Mucosa of descending colon (tissue), 3 donors: ENCODE results near the gene DAW1. TPM values are rescaled to one million over a fixed set of nuclear protein-coding genes. Genes with fewer than 3 reads are reported as not detected.

Source experiments
- ATAC-seq: fragments of 200-7000 bp; cut with Tn5 transposase; one replicate; pipeline ENCODE4 v1.9.1; 2020; ENCODE audit warnings: mild to moderate bottlenecking, moderate library complexity
- DNase-seq, 3 donors: peaks; one replicate each; pipeline ENCODE4 v3.0.0-alpha.2; 2020
- H3K36me3 ChIP-seq: fragments of 200-600 bp; one replicate; pipeline ENCODE4 v1.8.0; 2021; ENCODE audit warnings: low read depth, mild to moderate bottlenecking
- H3K4me1 ChIP-seq: fragments of 200-600 bp; one replicate; pipeline ENCODE4 v1.8.0; 2021; ENCODE audit warnings: low read depth, mild to moderate bottlenecking
- H3K4me3 ChIP-seq: fragments of 200-600 bp; one replicate; pipeline ENCODE4 v1.8.0; 2021; ENCODE audit warnings: mild to moderate bottlenecking
- H3K9me3 ChIP-seq: fragments of 200-600 bp; one replicate; pipeline ENCODE4 v1.8.0; 2021; ENCODE audit warnings: mild to moderate bottlenecking
- CTCF ChIP-seq: fragments of 200-600 bp; IDR thresholded peaks from one replicate; pipeline ENCODE4 v1.8.0; 2022; ENCODE audit warnings: antibody characterized with exemption, mild to moderate bottlenecking
- intact Hi-C, 2 donors: fragments of 100-400 bp; cut with DNase I in 1 of 2; cut with micrococcal nuclease in 1 of 2; formaldehyde crosslinking; loops; one replicate each; pipeline versions ENCODE4 v1.11.0 to v1.11.1; 2022; cut with DNase I, micrococcal nuclease
- total RNA-seq, 3 donors: library from RNA; stranded (reverse); fragmentation: NEBNext Ultra II Directional in 2 of 3; extraction: Animal tissue kit (Norgen Biotek cat#: 25700) in 2 of 3; gene quantifications; one replicate each; pipeline versions ENCODE4 v1.2.1 to v1.2.4, GENCODE V29; 2021 to 2023
- donor health status: DM: no; HTN: no; CAD: no; lungs with moderate emphysema.
- donor health status: DM: no; HTN: no; CAD: no.
- donor health status: DM: no; HTN: yes; CAD: no.

DAW1 gene
- total RNA-seq, 3 donors from 2014 or later: not detected

GRCh38 chr2:227826563-227826962, 44.9 kb upstream of the DAW1 start:
- H3K36me3 ChIP-seq: no peaks in the 10 kb centered on the region
- intact Hi-C loops: no loop called here
- peaks cover under 1% of the 10 kb centered on the region for H3K4me1 ChIP-seq
- TF ChIP-seq CTCF: no peak
- peak; percentile 16 for ATAC-seq
- DNase-seq: no peak
- no peaks in the 10 kb centered on the region for H3K9me3 ChIP-seq
- no peak overlapping the region for H3K4me3 ChIP-seq

- Histone ChIP-seq H3K4me3 (no peak overlapping the region), H3K36me3 (no peaks in the 10 kb centered on the region), H3K9me3 (no peaks in the 10 kb centered on the region), H3K4me1 (no peaks in the 10 kb centered on the region)
- no peak for DNase-seq
- no peak for ATAC-seq
- intact Hi-C loops: no loop called here
- TF ChIP-seq CTCF: no peak
Observed at GRCh38 chr2:227827143-227827542, 44.3 kb upstream of the DAW1 start.

- DNase-seq (no peak), ATAC-seq (peak; percentile 37)
- H3K9me3 ChIP-seq: no peaks in the 10 kb centered on the region
- H3K36me3 ChIP-seq: no peaks in the 10 kb centered on the region
- no peak overlapping the region for H3K4me3 ChIP-seq
- intact Hi-C loops: no loop called here
- TF ChIP-seq CTCF: no peak
- H3K4me1 ChIP-seq: no peaks in the 10 kb centered on the region
Observed at GRCh38 chr2:227828477-227828912, 42.9 kb upstream of the DAW1 start.

GRCh38 chr2:227829337-227829736, 42.1 kb upstream of the DAW1 start:
- H3K36me3 ChIP-seq: no peaks in the 10 kb centered on the region
- DNase-seq (no peak), ATAC-seq (no peak)
- H3K4me1 ChIP-seq: no peaks in the 10 kb centered on the region
- no peak overlapping the region for H3K4me3 ChIP-seq
- no peak for TF ChIP-seq CTCF
- no peaks in the 10 kb centered on the region for H3K9me3 ChIP-seq
- intact Hi-C loops: no loop called here

GRCh38 chr2:227834423-227834822, 37.0 kb upstream of the DAW1 start:
- Histone ChIP-seq H3K4me3 (no peak overlapping the region), H3K9me3 (no peaks in the 10 kb centered on the region), H3K4me1 (no peaks in the 10 kb centered on the region), H3K36me3 (no peaks in the 10 kb centered on the region)
- DNase-seq: no peak
- TF ChIP-seq CTCF: no peak
- intact Hi-C loops: no loop called here
- ATAC-seq: no peak
